Activated CD4-positive, CD25-positive, alpha-beta regulatory T cell treated with anti-CD3 and anti-CD28 coated beads, Interleukin-2, amount 50 U/mL, for 16 hours (primary cell): ENCODE measurements around the gene ROBO1.

ENCODE experiments used
- DNase-seq: peaks from one replicate; pipeline ENCODE4 v3.0.0-alpha.2; 2020; ENCODE audit warnings: low read depth, low spot score

Gene ROBO1

GRCh38 chr3:78634316-78634715, 1133.5 kb downstream of the ROBO1 start:
- no peak for DNase-seq

GRCh38 chr3:78633626-78634025, 1134.2 kb downstream of the ROBO1 start:
- DNase-seq, result no peak

GRCh38 chr3:78632925-78633553, 1134.8 kb downstream of the ROBO1 start:
- no peak for DNase-seq

GRCh38 chr3:78629544-78629943, 1138.3 kb downstream of the ROBO1 start:
- no peak for DNase-seq

GRCh38 chr3:78621061-78621716, 1146.6 kb downstream of the ROBO1 start:
- no peak for DNase-seq

- DNase-seq, result no peak
Observed at GRCh38 chr3:78614486-78614885, 1153.3 kb downstream of the ROBO1 start.

- DNase-seq, result no peak
Observed at GRCh38 chr3:78613421-78613879, 1154.3 kb downstream of the ROBO1 start.

GRCh38 chr3:78611278-78611677, 1156.5 kb downstream of the ROBO1 start:
- DNase-seq, result no peak

- DNase-seq, result no peak
Observed at GRCh38 chr3:78610462-78611125, 1157.2 kb downstream of the ROBO1 start.

GRCh38 chr3:78606756-78607155, 1161.0 kb downstream of the ROBO1 start:
- DNase-seq, result no peak

GRCh38 chr3:78605178-78605577, 1162.6 kb downstream of the ROBO1 start:
- no peak for DNase-seq

- DNase-seq, result no peak
Observed at GRCh38 chr3:78604341-78604740, 1163.5 kb downstream of the ROBO1 start.

GRCh38 chr3:78601249-78601648, 1166.5 kb downstream of the ROBO1 start:
- no peak for DNase-seq

GRCh38 chr3:78589778-78590177, 1178.0 kb downstream of the ROBO1 start:
- no peak for DNase-seq

GRCh38 chr3:78588906-78589621, 1178.7 kb downstream of the ROBO1 start:
- no peak for DNase-seq

- DNase-seq, result no peak
Observed at GRCh38 chr3:78580681-78581080, 1187.1 kb downstream of the ROBO1 start.

- no peak for DNase-seq
Observed at GRCh38 chr3:78571486-78571885, 1196.3 kb downstream of the ROBO1 start.

- DNase-seq, result no peak
Observed at GRCh38 chr3:78570496-78570895, 1197.3 kb downstream of the ROBO1 start.

- no peak for DNase-seq
Observed at GRCh38 chr3:78569804-78570203, 1198.0 kb downstream of the ROBO1 start.

GRCh38 chr3:78565712-78566111, 1202.1 kb downstream of the ROBO1 start:
- no peak for DNase-seq

- DNase-seq, result no peak
Observed at GRCh38 chr3:78562328-78562727, 1205.5 kb downstream of the ROBO1 start.
